ENCODE data around the gene CELA2A.

DNA sequence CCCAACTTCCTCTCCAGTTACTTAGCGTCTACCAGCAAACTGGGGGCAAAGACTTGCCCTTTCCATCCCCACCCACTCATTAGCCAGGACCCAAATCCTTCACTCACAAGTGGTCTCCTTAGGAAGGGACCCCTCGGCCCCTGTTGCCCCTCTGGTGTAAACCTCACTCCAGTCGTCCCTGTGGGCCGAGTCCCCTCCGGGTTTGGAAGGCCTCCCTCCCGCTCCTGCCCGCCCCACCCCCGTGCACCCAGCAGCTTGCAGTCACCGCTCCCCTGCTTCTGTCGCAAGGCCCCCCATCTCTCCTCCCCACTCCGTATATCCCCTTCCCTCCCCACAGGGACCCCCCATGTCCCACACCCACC is 45.7 kb upstream of the CELA2A start:
- no peak for TF ChIP-seq HMGA1 (CRISPR knock-in tag; conservative IDR thresholded peaks at IDR 0.05)
- no peak for TF ChIP-seq POLR2A (IDR thresholded peaks at IDR 0.05; ENCODE audit: insufficient read depth in 1 of 2, low read depth in 2 of 2, low read length in 2 of 2)
- no peak for TF ChIP-seq KIAA2018 (CRISPR knock-in tag; IDR thresholded peaks at IDR 0.05; ENCODE audit: borderline replicate concordance)
- TF ChIP-seq MATR3 (CRISPR knock-in tag; IDR thresholded peaks at IDR 0.05): no peak
- TF ChIP-seq JUN (CRISPR knock-in tag; IDR thresholded peaks at IDR 0.05): no peak
- TF ChIP-seq, protein P1, sequence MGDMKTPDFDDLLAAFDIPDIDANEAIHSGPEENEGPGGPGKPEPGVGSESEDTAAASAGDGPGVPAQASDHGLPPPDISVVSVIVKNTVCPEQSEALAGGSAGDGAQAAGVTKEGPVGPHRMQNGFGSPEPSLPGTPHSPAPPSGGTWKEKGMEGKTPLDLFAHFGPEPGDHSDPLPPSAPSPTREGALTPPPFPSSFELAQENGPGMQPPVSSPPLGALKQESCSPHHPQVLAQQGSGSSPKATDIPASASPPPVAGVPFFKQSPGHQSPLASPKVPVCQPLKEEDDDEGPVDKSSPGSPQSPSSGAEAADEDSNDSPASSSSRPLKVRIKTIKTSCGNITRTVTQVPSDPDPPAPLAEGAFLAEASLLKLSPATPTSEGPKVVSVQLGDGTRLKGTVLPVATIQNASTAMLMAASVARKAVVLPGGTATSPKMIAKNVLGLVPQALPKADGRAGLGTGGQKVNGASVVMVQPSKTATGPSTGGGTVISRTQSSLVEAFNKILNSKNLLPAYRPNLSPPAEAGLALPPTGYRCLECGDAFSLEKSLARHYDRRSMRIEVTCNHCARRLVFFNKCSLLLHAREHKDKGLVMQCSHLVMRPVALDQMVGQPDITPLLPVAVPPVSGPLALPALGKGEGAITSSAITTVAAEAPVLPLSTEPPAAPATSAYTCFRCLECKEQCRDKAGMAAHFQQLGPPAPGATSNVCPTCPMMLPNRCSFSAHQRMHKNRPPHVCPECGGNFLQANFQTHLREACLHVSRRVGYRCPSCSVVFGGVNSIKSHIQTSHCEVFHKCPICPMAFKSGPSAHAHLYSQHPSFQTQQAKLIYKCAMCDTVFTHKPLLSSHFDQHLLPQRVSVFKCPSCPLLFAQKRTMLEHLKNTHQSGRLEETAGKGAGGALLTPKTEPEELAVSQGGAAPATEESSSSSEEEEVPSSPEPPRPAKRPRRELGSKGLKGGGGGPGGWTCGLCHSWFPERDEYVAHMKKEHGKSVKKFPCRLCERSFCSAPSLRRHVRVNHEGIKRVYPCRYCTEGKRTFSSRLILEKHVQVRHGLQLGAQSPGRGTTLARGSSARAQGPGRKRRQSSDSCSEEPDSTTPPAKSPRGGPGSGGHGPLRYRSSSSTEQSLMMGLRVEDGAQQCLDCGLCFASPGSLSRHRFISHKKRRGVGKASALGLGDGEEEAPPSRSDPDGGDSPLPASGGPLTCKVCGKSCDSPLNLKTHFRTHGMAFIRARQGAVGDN (CRISPR knock-in tag; IDR thresholded peaks at IDR 0.05): no peak; the same call in 1 of the 2 replicates
- no peak for TF ChIP-seq SIX1 (CRISPR knock-in tag; IDR thresholded peaks at IDR 0.05; ENCODE audit: borderline replicate concordance)
- TF ChIP-seq CTCF (CRISPR knock-in tag; IDR thresholded peaks at IDR 0.05): no peak
- TF ChIP-seq TAF15 (IDR thresholded peaks at IDR 0.05; ENCODE audit: low read depth, low read length, poor library complexity, severe bottlenecking): no peak
- TF ChIP-seq HCFC1 (IDR thresholded peaks at IDR 0.05; ENCODE audit: low read depth, low read length): no peak
- TF ChIP-seq FOXO4 (CRISPR knock-in tag; conservative IDR thresholded peaks at IDR 0.05): no peak
- TF ChIP-seq SMC3 (IDR thresholded peaks at IDR 0.05; ENCODE audit: low read length): no peak
- TF ChIP-seq HNRNPH1 (optimal IDR thresholded peaks at IDR 0.05; ENCODE audit: low read depth, low read length): no peak
- no peak for TF ChIP-seq GABPB1 (CRISPR knock-in tag; IDR thresholded peaks at IDR 0.05)

All from HepG2 (cell line).